GM21619 (cell line): ENCODE results near the gene HIGD1B.

Experiments used
- ATAC-seq: cut with Tn5 transposase; IDR thresholded peaks from one replicate; pipeline ENCODE4 v1.9.1; 2021; ENCODE audit not compliant: unreplicated experiment

The HIGD1B gene

GRCh38 chr17:44832805-44833204, 14.9 kb upstream of the HIGD1B start:
- ATAC-seq = no peak

GRCh38 chr17:44837196-44837595, 10.5 kb upstream of the HIGD1B start:
- no peak for ATAC-seq

GRCh38 chr17:44840274-44840673, 7.4 kb upstream of the HIGD1B start:
- no peak for ATAC-seq

GRCh38 chr17:44840936-44841335, 6.7 kb upstream of the HIGD1B start:
- ATAC-seq = no peak

GRCh38 chr17:44842748-44843147, 4.9 kb upstream of the HIGD1B start:
- no peak for ATAC-seq

- ATAC-seq = no peak
These were observed 3.3 kb upstream of the HIGD1B start for GRCh38 chr17:44844390-44844830.

GRCh38 chr17:44846206-44846605, 1.5 kb upstream of the HIGD1B start:
- no peak for ATAC-seq

- ATAC-seq = no peak
These were observed 643 bp downstream of the HIGD1B start for GRCh38 chr17:44848257-44848795.

- ATAC-seq = no peak
These were observed 1.3 kb downstream of the HIGD1B start for GRCh38 chr17:44848961-44849489.

GRCh38 chr17:44850025-44850424, 2.3 kb downstream of the HIGD1B start:
- ATAC-seq = no peak

GRCh38 chr17:44850612-44851011, 2.9 kb downstream of the HIGD1B start:
- no peak for ATAC-seq

GRCh38 chr17:44854192-44854591, 6.5 kb downstream of the HIGD1B start:
- ATAC-seq = no peak

GRCh38 chr17:44859701-44860100, 12.0 kb downstream of the HIGD1B start:
- ATAC-seq = no peak

- no peak for ATAC-seq
These were observed 14.7 kb downstream of the HIGD1B start for GRCh38 chr17:44862278-44862914.

- no peak for ATAC-seq
These were observed 15.6 kb downstream of the HIGD1B start for GRCh38 chr17:44863061-44863918.

GRCh38 chr17:44864831-44865230, 17.1 kb downstream of the HIGD1B start:
- no peak for ATAC-seq

- ATAC-seq = no peak
These were observed 17.6 kb downstream of the HIGD1B start for GRCh38 chr17:44865231-44865660.

- ATAC-seq = no peak
These were observed 18.2 kb downstream of the HIGD1B start for GRCh38 chr17:44865931-44866330.

- no peak for ATAC-seq
These were observed 20.2 kb downstream of the HIGD1B start for GRCh38 chr17:44867841-44868240.

GRCh38 chr17:44871556-44871955, 23.9 kb downstream of the HIGD1B start:
- ATAC-seq = no peak

- ATAC-seq = no peak
These were observed 24.6 kb downstream of the HIGD1B start for GRCh38 chr17:44872131-44872768.
